ENCODE results near the gene CDKN1C. TPM values are rescaled to one million over a fixed set of nuclear protein-coding genes. Genes with fewer than 3 reads are reported as not detected.

Gene CDKN1C
- total and polyA plus RNA-seq, 2 experiments from 2014 or later: 0.38 to 0.43 TPM

- Histone ChIP-seq H2AFZ (no peak overlapping the region), H3K4me2 (ENCODE audit: unreplicated experiment) (no peak overlapping the region), H3K4me1 (ENCODE audit: insufficient read depth) (no peaks in the 10 kb centered on the region), H3K36me3 (ENCODE audit: low read depth) (no peaks in the 10 kb centered on the region), H3K27me3 (replicated peaks; ENCODE audit: insufficient read depth) (peaks cover 11% of the 10 kb centered on the region), H3K27ac (no peak overlapping the region), H3K9me2 (ENCODE audit: insufficient read depth) (no peaks in the 10 kb centered on the region), H3K9me3 (ENCODE audit: low read depth) (no peaks in the 10 kb centered on the region), H3K4me3 (no peak overlapping the region), H3K79me2 (ENCODE audit: insufficient read depth) (no peaks in the 10 kb centered on the region), H4K20me1 (ENCODE audit: insufficient read depth) (no peaks in the 10 kb centered on the region), H3K9ac (no peak overlapping the region), H3F3A (ENCODE audit: insufficient read depth) (no peaks in the 10 kb centered on the region)
- peak; percentile 29 for DNase-seq
- 58 to 59% methylated on average over 7 of the region's 7 CpGs for WGBS, 2 experiments (ENCODE audit: low coverage in 1 of 2, low lambda C conversion rate in 2 of 2, missing lambda C conversion rate in 2 of 2)
- TF ChIP-seq EZH2phosphoT487 (IDR thresholded peaks at IDR 0.05; ENCODE audit: insufficient read depth, low read depth) (no peak), EZH2 (IDR thresholded peaks at IDR 0.05; ENCODE audit: insufficient read depth, poor library complexity, severe bottlenecking) (no peak)
- in situ Hi-C loops (cut with MboI): no loop called here
Observed at GRCh38 chr11:2860636-2861035, 24.9 kb downstream of the CDKN1C start.

- no peak overlapping the region for H2AFZ ChIP-seq
- TF ChIP-seq EZH2 (IDR thresholded peaks at IDR 0.05; ENCODE audit: insufficient read depth, poor library complexity, severe bottlenecking) (no peak), EZH2phosphoT487 (IDR thresholded peaks at IDR 0.05; ENCODE audit: insufficient read depth, low read depth) (no peak)
- H4K20me1 ChIP-seq (ENCODE audit: insufficient read depth): no peaks in the 10 kb centered on the region
- peaks cover 11% of the 10 kb centered on the region for H3K27me3 ChIP-seq (replicated peaks; ENCODE audit: insufficient read depth)
- H3K4me2 ChIP-seq (ENCODE audit: unreplicated experiment): no peak overlapping the region
- no peak overlapping the region for H3K4me3 ChIP-seq
- WGBS, 2 experiments (ENCODE audit: low coverage in 1 of 2, low lambda C conversion rate in 2 of 2, missing lambda C conversion rate in 2 of 2): 76 to 83% methylated on average over 10 of the region's 10 CpGs
- in situ Hi-C loops (cut with MboI): no loop called here
- H3K79me2 ChIP-seq (ENCODE audit: insufficient read depth): no peaks in the 10 kb centered on the region
- no peak overlapping the region for H3K27ac ChIP-seq
- no peaks in the 10 kb centered on the region for H3K4me1 ChIP-seq (ENCODE audit: insufficient read depth)
- no peak for DNase-seq
- no peaks in the 10 kb centered on the region for H3K36me3 ChIP-seq (ENCODE audit: low read depth)
- H3K9ac ChIP-seq: no peak overlapping the region
- H3K9me2 ChIP-seq (ENCODE audit: insufficient read depth): no peaks in the 10 kb centered on the region
- no peaks in the 10 kb centered on the region for H3F3A ChIP-seq (ENCODE audit: insufficient read depth)
- no peaks in the 10 kb centered on the region for H3K9me3 ChIP-seq (ENCODE audit: low read depth)
Observed at GRCh38 chr11:2859699-2860037, 25.9 kb downstream of the CDKN1C start.

GRCh38 chr11:2858995-2859698 lies 26.4 kb downstream of the CDKN1C start:
- H3K27ac ChIP-seq: no peak overlapping the region
- no peak overlapping the region for H3K9ac ChIP-seq
- no peak overlapping the region for H2AFZ ChIP-seq
- H3K9me3 ChIP-seq (ENCODE audit: low read depth): no peaks in the 10 kb centered on the region
- no peaks in the 10 kb centered on the region for H3K4me1 ChIP-seq (ENCODE audit: insufficient read depth)
- H3F3A ChIP-seq (ENCODE audit: insufficient read depth): no peaks in the 10 kb centered on the region
- no peak overlapping the region for H3K4me2 ChIP-seq (ENCODE audit: unreplicated experiment)
- H3K9me2 ChIP-seq (ENCODE audit: insufficient read depth): no peaks in the 10 kb centered on the region
- H3K27me3 ChIP-seq (replicated peaks; ENCODE audit: insufficient read depth): peaks cover 16% of the 10 kb centered on the region
- DNase-seq: no peak
- TF ChIP-seq EZH2 (IDR thresholded peaks at IDR 0.05; ENCODE audit: insufficient read depth, poor library complexity, severe bottlenecking): no peak
- no peak for TF ChIP-seq EZH2phosphoT487 (IDR thresholded peaks at IDR 0.05; ENCODE audit: insufficient read depth, low read depth)
- no peaks in the 10 kb centered on the region for H3K79me2 ChIP-seq (ENCODE audit: insufficient read depth)
- no peaks in the 10 kb centered on the region for H4K20me1 ChIP-seq (ENCODE audit: insufficient read depth)
- 66 to 67% methylated on average over 15 to 16 of the region's 16 CpGs for WGBS, 2 experiments (ENCODE audit: low coverage in 1 of 2, low lambda C conversion rate in 2 of 2, missing lambda C conversion rate in 2 of 2)
- no peaks in the 10 kb centered on the region for H3K36me3 ChIP-seq (ENCODE audit: low read depth)
- H3K4me3 ChIP-seq: no peak overlapping the region
- in situ Hi-C loops (cut with MboI): no loop called here

GRCh38 chr11:2857918-2858317 lies 27.7 kb downstream of the CDKN1C start:
- no peaks in the 10 kb centered on the region for H3K9me3 ChIP-seq (ENCODE audit: low read depth)
- H3F3A ChIP-seq (ENCODE audit: insufficient read depth): no peaks in the 10 kb centered on the region
- no peak for DNase-seq
- H3K27me3 ChIP-seq (replicated peaks; ENCODE audit: insufficient read depth): peaks cover 6% of the 10 kb centered on the region
- H4K20me1 ChIP-seq (ENCODE audit: insufficient read depth): no peaks in the 10 kb centered on the region
- H3K4me3 ChIP-seq: no peak overlapping the region
- in situ Hi-C loops (cut with MboI): no loop called here
- no peak overlapping the region for H3K4me2 ChIP-seq (ENCODE audit: unreplicated experiment)
- no peaks in the 10 kb centered on the region for H3K9me2 ChIP-seq (ENCODE audit: insufficient read depth)
- 20 to 25% methylated on average over 18 of the region's 18 CpGs for WGBS, 2 experiments (ENCODE audit: low coverage in 1 of 2, low lambda C conversion rate in 2 of 2, missing lambda C conversion rate in 2 of 2)
- H3K27ac ChIP-seq: no peak overlapping the region
- H2AFZ ChIP-seq: no peak overlapping the region
- no peaks in the 10 kb centered on the region for H3K79me2 ChIP-seq (ENCODE audit: insufficient read depth)
- no peaks in the 10 kb centered on the region for H3K4me1 ChIP-seq (ENCODE audit: insufficient read depth)
- TF ChIP-seq EZH2 (IDR thresholded peaks at IDR 0.05; ENCODE audit: insufficient read depth, poor library complexity, severe bottlenecking): no peak
- TF ChIP-seq EZH2phosphoT487 (IDR thresholded peaks at IDR 0.05; ENCODE audit: insufficient read depth, low read depth): no peak
- H3K36me3 ChIP-seq (ENCODE audit: low read depth): no peaks in the 10 kb centered on the region
- no peak overlapping the region for H3K9ac ChIP-seq

All from GM23248 (cell line).